Prostate gland (tissue), 2 donors: ENCODE results near the gene CYP26A1.

ENCODE experiments used
- CTCF ChIP-seq, 4 experiments: fragments of 200-600 bp in 2 of 4; fragments of 450-650 bp in 2 of 4; sonication (generic) in 2 of 4; IDR thresholded peaks; 1 replicate in 3 of 4; 2 replicates in 1 of 4; pipeline ENCODE4 v1.5.1; 2016 to 2019; ENCODE audit warnings: antibody characterized with exemption in 4 of 4, mild to moderate bottlenecking in 2 of 4, moderate library complexity in 2 of 4
- POLR2A ChIP-seq: fragments of 450-650 bp; IDR thresholded peaks from one replicate; pipeline ENCODE4 v1.6.1; 2016; ENCODE audit warnings: antibody characterized with exemption, mild to moderate bottlenecking

GRCh38 chr10:93027508-93027907 is 46.2 kb upstream of the CYP26A1 start:
- TF ChIP-seq CTCF (IDR thresholded peaks at IDR 0.05) (no peak), POLR2A (no peak)
